Left lobe of liver (tissue), 2 donors: ENCODE results near the gene KSR1. TPM values are rescaled to one million over a fixed set of nuclear protein-coding genes. Genes with fewer than 3 reads are reported as not detected.

Experiments
- ATAC-seq: fragments of 200-7000 bp; cut with Tn5 transposase; one replicate; pipeline ENCODE4 v1.9.1; 2020; ENCODE audit warnings: mild to moderate bottlenecking, moderate library complexity
- DNase-seq: peaks from one replicate; pipeline ENCODE4 v3.0.0-alpha.2; 2020; ENCODE audit warnings: low spot score
- total RNA-seq: library from RNA; stranded (reverse); gene quantifications from one replicate; pipeline ENCODE4 v1.2.1, GENCODE V29; 2021
- donor health status: DM: no; HTN: no; CAD: no; lungs with moderate emphysema.
- donor health status: DM: no; HTN: yes; CAD: no.

The KSR1 gene
- total RNA-seq, 1 donor from 2014 or later, result 11.4 TPM

- ATAC-seq (peak; percentile 12), DNase-seq (no peak)
Observed at GRCh38 chr17:27577884-27578717, 121.9 kb downstream of the KSR1 start.

- ATAC-seq (no peak), DNase-seq (no peak)
Observed at GRCh38 chr17:27578718-27579085, 122.5 kb downstream of the KSR1 start.

GRCh38 chr17:27579304-27579703 lies 123.1 kb downstream of the KSR1 start:
- no peak for ATAC-seq
- DNase-seq, result no peak

- no peak for DNase-seq
- ATAC-seq, result no peak
Observed at GRCh38 chr17:27579897-27580321, 123.7 kb downstream of the KSR1 start.

GRCh38 chr17:27581016-27581415 lies 124.8 kb downstream of the KSR1 start:
- no peak for DNase-seq
- ATAC-seq, result no peak

- no peak for DNase-seq
- ATAC-seq, result no peak
Observed at GRCh38 chr17:27582696-27583095, 126.4 kb downstream of the KSR1 start.

GRCh38 chr17:27585153-27585681 lies 129.0 kb downstream of the KSR1 start:
- DNase-seq (no peak), ATAC-seq (no peak)

GRCh38 chr17:27585792-27586191 lies 129.5 kb downstream of the KSR1 start:
- DNase-seq (no peak), ATAC-seq (no peak)

GRCh38 chr17:27586203-27586721 lies 130.0 kb downstream of the KSR1 start:
- no peak for ATAC-seq
- no peak for DNase-seq

GRCh38 chr17:27588354-27588753 lies 132.1 kb downstream of the KSR1 start:
- ATAC-seq (no peak), DNase-seq (no peak)

GRCh38 chr17:27590864-27591263 lies 134.6 kb downstream of the KSR1 start:
- DNase-seq (no peak), ATAC-seq (no peak)

GRCh38 chr17:27591986-27592385 lies 135.7 kb downstream of the KSR1 start:
- DNase-seq, result no peak
- ATAC-seq, result no peak

GRCh38 chr17:27593232-27593856 lies 137.1 kb downstream of the KSR1 start:
- ATAC-seq (no peak), DNase-seq (no peak)

GRCh38 chr17:27593857-27594255 lies 137.6 kb downstream of the KSR1 start:
- no peak for DNase-seq
- no peak for ATAC-seq

- no peak for ATAC-seq
Observed at GRCh38 chr17:27595208-27595607, 139.0 kb downstream of the KSR1 start.

GRCh38 chr17:27596096-27596495 lies 139.8 kb downstream of the KSR1 start:
- ATAC-seq, result no peak
- no peak for DNase-seq

More at GRCh38 chr17:27595208-27595607, 139.0 kb downstream of the KSR1 start:
- DNase-seq, result no peak

- DNase-seq (no peak), ATAC-seq (no peak)
Observed at GRCh38 chr17:27596566-27597187, 140.4 kb downstream of the KSR1 start.

- ATAC-seq, result no peak
- DNase-seq, result no peak
Observed at GRCh38 chr17:27597188-27597580, 140.9 kb downstream of the KSR1 start.

GRCh38 chr17:27597783-27598320 lies 141.6 kb downstream of the KSR1 start:
- no peak for ATAC-seq
- DNase-seq, result no peak

GRCh38 chr17:27598337-27599050 lies 142.2 kb downstream of the KSR1 start:
- DNase-seq (no peak), ATAC-seq (no peak)

GRCh38 chr17:27600471-27600870 lies 144.2 kb downstream of the KSR1 start:
- no peak for DNase-seq

More at GRCh38 chr17:27600471-27600870, 144.2 kb downstream of the KSR1 start:
- no peak for ATAC-seq
